Neural progenitor cell (in vitro differentiated cells): ENCODE data around the gene LGALS4.

Experiments
- EZH2 ChIP-seq: fragments of 200-600 bp; sonication (generic); IDR thresholded peaks from 2 replicates; pipeline ENCODE4 v1.6.1; 2017; ENCODE audit warnings: antibody characterized with exemption, mild to moderate bottlenecking, moderate library complexity
- EZH2phosphoT487 ChIP-seq: fragments of 200-600 bp; sonication (generic); IDR thresholded peaks from 2 replicates; pipeline ENCODE4 v1.6.1; 2017; ENCODE audit warnings: antibody characterized with exemption
- TF ChIP-seq, protein P1 (sequence below): fragments of 200-600 bp; sonication (generic); IDR thresholded peaks from 2 replicates; pipeline ENCODE4 v1.5.1; 2017; ENCODE audit warnings: antibody characterized with exemption, mild to moderate bottlenecking

DNA sequence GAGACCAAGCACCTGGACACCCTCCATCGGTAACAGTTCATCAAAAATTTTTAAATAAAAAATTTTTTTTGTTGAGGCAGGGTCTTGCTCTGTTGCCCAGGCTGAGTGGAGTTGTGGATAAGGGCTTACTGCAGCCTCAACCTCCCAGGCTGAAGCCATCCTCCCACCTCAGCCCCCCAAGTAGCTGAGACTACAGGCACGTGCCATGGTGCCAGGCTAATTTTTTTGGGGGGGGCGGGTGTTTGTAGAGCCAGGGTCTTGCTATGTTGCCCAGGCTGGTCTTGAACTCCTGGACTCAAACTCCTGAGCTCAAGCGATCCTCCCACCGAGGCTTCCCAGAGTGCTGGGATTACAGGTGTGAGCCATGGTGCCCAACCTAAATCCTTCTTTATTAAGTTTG lies 19.1 kb downstream of the LGALS4 start:
- TF ChIP-seq, protein P1, sequence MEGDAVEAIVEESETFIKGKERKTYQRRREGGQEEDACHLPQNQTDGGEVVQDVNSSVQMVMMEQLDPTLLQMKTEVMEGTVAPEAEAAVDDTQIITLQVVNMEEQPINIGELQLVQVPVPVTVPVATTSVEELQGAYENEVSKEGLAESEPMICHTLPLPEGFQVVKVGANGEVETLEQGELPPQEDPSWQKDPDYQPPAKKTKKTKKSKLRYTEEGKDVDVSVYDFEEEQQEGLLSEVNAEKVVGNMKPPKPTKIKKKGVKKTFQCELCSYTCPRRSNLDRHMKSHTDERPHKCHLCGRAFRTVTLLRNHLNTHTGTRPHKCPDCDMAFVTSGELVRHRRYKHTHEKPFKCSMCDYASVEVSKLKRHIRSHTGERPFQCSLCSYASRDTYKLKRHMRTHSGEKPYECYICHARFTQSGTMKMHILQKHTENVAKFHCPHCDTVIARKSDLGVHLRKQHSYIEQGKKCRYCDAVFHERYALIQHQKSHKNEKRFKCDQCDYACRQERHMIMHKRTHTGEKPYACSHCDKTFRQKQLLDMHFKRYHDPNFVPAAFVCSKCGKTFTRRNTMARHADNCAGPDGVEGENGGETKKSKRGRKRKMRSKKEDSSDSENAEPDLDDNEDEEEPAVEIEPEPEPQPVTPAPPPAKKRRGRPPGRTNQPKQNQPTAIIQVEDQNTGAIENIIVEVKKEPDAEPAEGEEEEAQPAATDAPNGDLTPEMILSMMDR, result no peak
- TF ChIP-seq EZH2 (no peak), EZH2phosphoT487 (no peak)
